HepG2 (cell line): ENCODE measurements around the gene CCDC57. TPM values are rescaled to one million over a fixed set of nuclear protein-coding genes. Genes with fewer than 3 reads are reported as not detected.

Experiments used
- ATAC-seq: fragments of 200-7000 bp; cut with Tn5 transposase; 3 replicates; pipeline ENCODE4 v1.9.1; 2020; ENCODE audit warnings: mild to moderate bottlenecking, moderate library complexity
- BruUV-seq: library from RNA; stranded (reverse); fragments of 400-500 nt; replicated peaks from 2 replicates; lab custom pipeline; 2021; lab: Mats Ljungman, UMichigan
- CTCF ChIA-PET: fragments of 300-600 bp; formaldehyde crosslinking; extraction: SDS; loops from one replicate; lab custom pipeline; 2021; ENCODE audit warnings: low total read pairs, inconsistent platforms, low intra/inter-chr PET ratio; lab: Yijun Ruan, JAX
- POLR2A ChIA-PET: fragments of 350-600 bp; sonication (Branson Sonifier 250); formaldehyde crosslinking; loops from one replicate; lab custom pipeline; 2020; ENCODE audit warnings: antibody characterized with exemption, inconsistent platforms; lab: Yijun Ruan, JAX
- DNase-seq: peaks from one replicate; pipeline ENCODE4 v3.0.0-alpha.2; 2015; ENCODE audit warnings: low spot score
- FAIRE-seq: peaks from 3 replicates; lab custom pipeline; 2011; peaks lifted over from hg19 to GRCh38; lab: Jason Lieb, UNC
- H2AFZ ChIP-seq: one replicate; pipeline ENCODE4 v1.6.1; 2011; ENCODE audit warnings: low read length, inconsistent platforms
- H3K27ac ChIP-seq: fragments of 300-600 bp; 3 replicates; pipeline ENCODE4 v1.8.0; 2011; ENCODE audit warnings: mixed run types, mild to moderate bottlenecking, mixed read lengths, low read length, inconsistent platforms; ENCODE audit not compliant: insufficient read depth; ENCODE audit errors: extremely low read length
- H3K27me3 ChIP-seq, 2 experiments: fragments of 200-600 bp in 1 of 2; 2 replicates in 1 of 2; 3 replicates in 1 of 2; pipeline versions ENCODE4 v1.6.0 to v1.8.0; 2011; ENCODE audit warnings: low read length in 2 of 2, mild to moderate bottlenecking in 2 of 2, moderate library complexity in 2 of 2, inconsistent platforms in 1 of 2; ENCODE audit not compliant: insufficient read depth in 2 of 2, control insufficient read depth in 1 of 2
- H3K36me3 ChIP-seq, 2 experiments: fragments of 200-600 bp in 1 of 2; replicated peaks in 1 of 2; 2 replicates in 1 of 2; 3 replicates in 1 of 2; pipeline versions ENCODE4 v1.5.1 to v1.8.0; 2011; ENCODE audit warnings: low read length in 2 of 2, inconsistent platforms in 1 of 2; ENCODE audit not compliant: insufficient read depth in 2 of 2, control insufficient read depth in 1 of 2
- H3K4me1 ChIP-seq: 2 replicates; pipeline ENCODE4 v1.5.1; 2012; ENCODE audit warnings: low read length, inconsistent platforms; ENCODE audit not compliant: insufficient read depth
- H3K4me2 ChIP-seq: 2 replicates; pipeline ENCODE4 v1.6.0; 2011; ENCODE audit warnings: low read depth, low read length, inconsistent platforms
- H3K4me3 ChIP-seq, 3 experiments: fragments of 200-600 bp in 1 of 3; sonication (generic), shearing (Covaris generic) in 1 of 3; replicated peaks in 1 of 3; 2 replicates each; pipeline ENCODE4 v1.5.1; 2011 to 2016; ENCODE audit warnings: low read length in 3 of 3, inconsistent platforms in 2 of 3, low read depth in 2 of 3, mild to moderate bottlenecking in 2 of 3, control low read depth in 1 of 3, mixed read lengths in 1 of 3; ENCODE audit not compliant: insufficient read depth in 1 of 3
- H3K79me2 ChIP-seq: one replicate; pipeline ENCODE4 v1.6.1; 2011; ENCODE audit warnings: low read length, inconsistent platforms; ENCODE audit not compliant: insufficient read depth
- H3K9ac ChIP-seq: 2 replicates; pipeline ENCODE4 v1.6.0; 2011; ENCODE audit warnings: mild to moderate bottlenecking, low read depth, low read length, inconsistent platforms; ENCODE audit not compliant: insufficient read depth
- H3K9me3 ChIP-seq: 2 replicates; pipeline ENCODE4 v1.5.1; 2012; ENCODE audit warnings: mild to moderate bottlenecking, low read length
- H4K20me1 ChIP-seq: 2 replicates; pipeline ENCODE4 v1.6.0; 2011; ENCODE audit warnings: inconsistent platforms, mild to moderate bottlenecking, low read length, moderate library complexity; ENCODE audit not compliant: insufficient read depth
- ARID4A ChIP-seq: sonication (generic); formaldehyde crosslinking; IDR thresholded peaks from 2 replicates; pipeline ENCODE4 v1.5.0; 2020; ENCODE audit warnings: mild to moderate bottlenecking, missing genetic modification reagents, borderline replicate concordance
- GLI4 ChIP-seq: sonication (generic); formaldehyde crosslinking; IDR thresholded peaks from 2 replicates; pipeline ENCODE4 v1.5.1; 2020; ENCODE audit warnings: missing genetic modification reagents, mild to moderate bottlenecking, moderate library complexity, borderline replicate concordance
- ISX ChIP-seq: sonication (generic); formaldehyde crosslinking; conservative IDR thresholded peaks from 2 replicates; pipeline ENCODE4 v1.5.0; 2020; ENCODE audit warnings: missing genetic modification reagents
- KLF11 ChIP-seq: IDR thresholded peaks from 2 replicates; pipeline ENCODE4 v1.6.1; 2016; ENCODE audit warnings: missing compliant biosample characterization
- NFE2L2 ChIP-seq: fragments of 150-350 bp; IDR thresholded peaks from 2 replicates; pipeline ENCODE4 v1.6.1; 2014; ENCODE audit warnings: low read length
- NRL ChIP-seq: sonication (generic); formaldehyde crosslinking; IDR thresholded peaks from 2 replicates; pipeline ENCODE4 v1.5.0; 2020; ENCODE audit warnings: missing genetic modification reagents, mild to moderate bottlenecking, moderate library complexity, borderline replicate concordance
- PCBP1 ChIP-seq: fragments of 200-400 bp; formaldehyde crosslinking; IDR thresholded peaks from 2 replicates; pipeline ENCODE4 v1.6.1; 2017; ENCODE audit warnings: mild to moderate bottlenecking, low read depth, low read length, borderline replicate concordance
- RNF219 ChIP-seq: sonication (generic); formaldehyde crosslinking; IDR thresholded peaks from 2 replicates; pipeline ENCODE4 v1.5.0; 2020; ENCODE audit warnings: mild to moderate bottlenecking, missing genetic modification reagents
- SCMH1 ChIP-seq: sonication (generic); formaldehyde crosslinking; IDR thresholded peaks from 2 replicates; pipeline ENCODE4 v1.9.0; 2021; ENCODE audit warnings: missing genetic modification reagents, mild to moderate bottlenecking, borderline replicate concordance
- U2AF1 ChIP-seq: fragments of 200-400 bp; formaldehyde crosslinking; optimal IDR thresholded peaks from 2 replicates; pipeline ENCODE3; 2017; ENCODE audit warnings: mild to moderate bottlenecking, low read depth, low read length
- ZBTB44 ChIP-seq: sonication (generic); formaldehyde crosslinking; IDR thresholded peaks from 2 replicates; pipeline ENCODE4 v1.4.0; 2020; ENCODE audit warnings: missing genetic modification reagents
- ZFP62 ChIP-seq: sonication (generic); formaldehyde crosslinking; IDR thresholded peaks from 2 replicates; pipeline ENCODE4 v1.4.0; 2020; ENCODE audit warnings: missing genetic modification reagents
- ZNF556 ChIP-seq: sonication (generic); formaldehyde crosslinking; IDR thresholded peaks from 2 replicates; pipeline ENCODE4 v1.4.0; 2020; ENCODE audit warnings: mild to moderate bottlenecking, missing genetic modification reagents, borderline replicate concordance
- ZNF75D ChIP-seq: sonication (generic); formaldehyde crosslinking; IDR thresholded peaks from 2 replicates; pipeline ENCODE4 v1.8.1; 2023; ENCODE audit warnings: missing genetic modification reagents, mild to moderate bottlenecking, borderline replicate concordance
- ZNF792 ChIP-seq: IDR thresholded peaks from 2 replicates; pipeline ENCODE4 v1.6.1; 2016
- WGBS: methylation state at CpG from one replicate; pipeline ENCODE4 v1.1.6; 2017; ENCODE audit warnings: low lambda C conversion rate; 5-methylcytosine and 5-hydroxymethylcytosine counted together
- in situ Hi-C: cut with HindIII; loops from 2 replicates; pipeline ENCODE4 v1.10.0; 2017; ENCODE audit warnings: low pct_unique_long_range_greater_than_20kb; ENCODE audit not compliant: extremely low pct_ligation_motif_present
- intact Hi-C: fragments of 100-400 bp; cut with micrococcal nuclease; formaldehyde crosslinking; loops from one replicate; pipeline ENCODE4 v1.10.0; 2022; ENCODE audit not compliant: unreplicated experiment
- polyA plus RNA-seq, 8 experiments: library from polyadenylated mRNA; depleted of rRNA in 3 of 8; stranded (reverse) in 7 of 8; unstranded in 1 of 8; fragments of >200 nt; fragmentation: Illumina TruSeq in 4 of 8; extraction: Trizol in 4 of 8; gene quantifications; 2 replicates each; pipeline versions ENCODE4 v1.2.1 to v1.2.3, GENCODE V29; 2011 to 2016; ENCODE audit warnings: low read depth in 4 of 8, missing spikeins in 1 of 8, mixed read lengths in 1 of 8; ENCODE audit not compliant: insufficient read depth in 1 of 8
- total RNA-seq, 5 experiments: library from RNA; depleted of rRNA; stranded (reverse); fragments of >200 nt; fragmentation: Illumina TruSeq; extraction: Trizol; gene quantifications; 2 replicates each; pipeline ENCODE4 v1.2.3, GENCODE V29; 2016; ENCODE audit warnings: low read depth in 1 of 5

CCDC57 gene
- total and polyA plus RNA-seq, 2 of the 13 experiments (the other 11 are each of a cell fraction or from before 2014, with no cell fraction given) = 59.3 to 59.9 TPM

- intact Hi-C loops = no loop called here
- no peak for TF ChIP-seq ZNF75D (CRISPR knock-in tag)
- TF ChIP-seq ZNF556 (CRISPR knock-in tag) = no peak
- no peak for TF ChIP-seq NRL (CRISPR knock-in tag)
- TF ChIP-seq GLI4 = 0 out of 2 replicates have a peak, but pooled peaks have one; percentile 70
- TF ChIP-seq NFE2L2 = no peak
- no peak for TF ChIP-seq KLF11
- TF ChIP-seq ARID4A (CRISPR knock-in tag) = no peak; the same call in 1 of the 2 replicates
- no peak for TF ChIP-seq ZFP62 (CRISPR knock-in tag)
- TF ChIP-seq U2AF1 = no peak
- TF ChIP-seq ZBTB44 (CRISPR knock-in tag) = peak; percentile 17; the same call in 1 of the 2 replicates
- TF ChIP-seq RNF219 (CRISPR knock-in tag) = no peak; the same call in 1 of the 2 replicates
- no peak for TF ChIP-seq ZNF792 (CRISPR knock-in tag)
- TF ChIP-seq SCMH1 (CRISPR knock-in tag) = no peak
- no peak for TF ChIP-seq PCBP1
- 0 out of 2 replicates have a peak, but pooled peaks have one; percentile 34 for TF ChIP-seq ISX (CRISPR knock-in tag)
Observed at GRCh38 chr17:82228842-82229697, 16.4 kb upstream of the CCDC57 start, which contains the start of gene SLC16A3. SLC16A3 (plus strand) TSS chr17:82229042; CDS start chr17:82236009, 6,967 bp downstream.

More at GRCh38 chr17:82228842-82229697, 16.4 kb upstream of the CCDC57 start, which contains the start of gene SLC16A3:
- Histone ChIP-seq H3K36me3 (peaks cover 5 to 8% of the 10 kb centered on the region in 2 experiments; a peak in 3 of 5 replicates), H3K9me3 (no peaks in the 10 kb centered on the region), H3K27me3 (no peaks in the 10 kb centered on the region; a peak in 1 of 5 replicates), H3K79me2 (peaks cover 47% of the 10 kb centered on the region), H3K4me2 (peak within 1 kb of the TSS; percentile 82), H3K4me3 (peak within 1 kb of the TSS; percentile 76 to 99 (median 97)), H3K27ac (peak within 1 kb of the TSS; percentile 84), H3K9ac (peak within 1 kb of the TSS; percentile 91), H4K20me1 (peaks cover 45% of the 10 kb centered on the region), H2AFZ (no peak within 1 kb of the TSS), H3K4me1 (peaks cover 72% of the 10 kb centered on the region)
- in situ Hi-C loops = no loop called here
- ChIA-PET CTCF (no interaction called here), POLR2A (interaction anchor here (0.6 to 5.0 kb wide), 22 partner anchors 8 to 265 kb away, joined by 3 to 117 read pairs (median 5); partner anchors contain the start of genes CCDC57, CD7 and CSNK1D)
- ATAC-seq (peak; percentile 4), FAIRE-seq (no peak), DNase-seq (no peak)
- TSS peak; percentile 67 for BruUV-seq
- WGBS = 1% methylated on average over 37 of the region's 105 CpGs
